Measurements from ENCODE around the gene NDRG4.

Gene NDRG4

GRCh38 chr16:58513874-58514273, 13.9 kb downstream of the NDRG4 start:
- Histone ChIP-seq H3K27ac (ENCODE audit: low read depth, low read length) (no peak overlapping the region), H3K9me3 (ENCODE audit: insufficient read depth, low read depth, low read length) (no peaks in the 10 kb centered on the region), H3K4me1 (ENCODE audit: insufficient read depth, low read length) (peaks cover 7% of the 10 kb centered on the region; the same call in 1 of the 2 replicates), H3K4me3 (ENCODE audit: low read length) (0 out of 2 replicates have a peak overlapping the region, but pooled peaks have one; percentile 66), H3K27me3 (ENCODE audit: insufficient read depth, low read length) (no peaks in the 10 kb centered on the region), H3K9ac (ENCODE audit: low read depth, low read length) (no peak overlapping the region), H3K36me3 (ENCODE audit: insufficient read depth, low read length) (peaks cover 30% of the 10 kb centered on the region)
- 90% methylated on average over 3 of the region's 3 CpGs for WGBS

- H3K4me1 ChIP-seq (ENCODE audit: insufficient read depth, low read length): peaks cover 7% of the 10 kb centered on the region; the same call in 1 of the 2 replicates
- H3K36me3 ChIP-seq (ENCODE audit: insufficient read depth, low read length): peaks cover 44% of the 10 kb centered on the region
- H3K27ac ChIP-seq (ENCODE audit: low read depth, low read length): peak within 1 kb of the TSS; percentile 76
- H3K9me3 ChIP-seq (ENCODE audit: insufficient read depth, low read depth, low read length): no peaks in the 10 kb centered on the region
- under 1% methylated on average over 80 of the region's 80 CpGs for WGBS
- H3K4me3 ChIP-seq (ENCODE audit: low read length): peak within 1 kb of the TSS; percentile 66
- no peaks in the 10 kb centered on the region for H3K27me3 ChIP-seq (ENCODE audit: insufficient read depth, low read length)
- H3K9ac ChIP-seq (ENCODE audit: low read depth, low read length): peak within 1 kb of the TSS; percentile 87
Observed at GRCh38 chr16:58515125-58515870, 15.4 kb downstream of the NDRG4 start, which contains the start of gene SETD6. Gene SETD6, plus strand, starts transcription at chr16:58515517. Its CDS starts 21 bp downstream, at chr16:58515538.

GRCh38 chr16:58515871-58516767, 16.2 kb downstream of the NDRG4 start:
- Histone ChIP-seq H3K36me3 (ENCODE audit: insufficient read depth, low read length) (peaks cover 48% of the 10 kb centered on the region), H3K9me3 (ENCODE audit: insufficient read depth, low read depth, low read length) (no peaks in the 10 kb centered on the region), H3K9ac (ENCODE audit: low read depth, low read length) (peak overlapping the region; percentile 87), H3K4me1 (ENCODE audit: insufficient read depth, low read length) (peaks cover 7% of the 10 kb centered on the region; the same call in 1 of the 2 replicates), H3K27me3 (ENCODE audit: insufficient read depth, low read length) (no peaks in the 10 kb centered on the region), H3K27ac (ENCODE audit: low read depth, low read length) (peak overlapping the region; percentile 76), H3K4me3 (ENCODE audit: low read length) (peak overlapping the region; percentile 66)
- WGBS: 12% methylated on average over 65 of the region's 66 CpGs

- 0 out of 2 replicates have a peak overlapping the region, but pooled peaks have one; percentile 76 for H3K9ac ChIP-seq (ENCODE audit: low read depth, low read length)
Observed at GRCh38 chr16:58516768-58517107, 16.8 kb downstream of the NDRG4 start.

GRCh38 chr16:58518083-58518979, 18.4 kb downstream of the NDRG4 start:
- Histone ChIP-seq H3K9ac (ENCODE audit: low read depth, low read length) (no peak overlapping the region), H3K36me3 (ENCODE audit: insufficient read depth, low read length) (peaks cover 70% of the 10 kb centered on the region), H3K9me3 (ENCODE audit: insufficient read depth, low read depth, low read length) (no peaks in the 10 kb centered on the region), H3K27ac (ENCODE audit: low read depth, low read length) (no peak overlapping the region), H3K27me3 (ENCODE audit: insufficient read depth, low read length) (no peaks in the 10 kb centered on the region), H3K4me3 (ENCODE audit: low read length) (no peak overlapping the region), H3K4me1 (ENCODE audit: insufficient read depth, low read length) (peaks cover 7% of the 10 kb centered on the region; the same call in 1 of the 2 replicates)
- 93% methylated on average over 8 of the region's 8 CpGs for WGBS

More at GRCh38 chr16:58516768-58517107, 16.8 kb downstream of the NDRG4 start:
- 94% methylated on average over 3 of the region's 4 CpGs for WGBS
- Histone ChIP-seq H3K27ac (ENCODE audit: low read depth, low read length) (peak overlapping the region; percentile 41; the same call in 1 of the 2 replicates), H3K27me3 (ENCODE audit: insufficient read depth, low read length) (no peaks in the 10 kb centered on the region), H3K4me1 (ENCODE audit: insufficient read depth, low read length) (peaks cover 7% of the 10 kb centered on the region; the same call in 1 of the 2 replicates), H3K36me3 (ENCODE audit: insufficient read depth, low read length) (peaks cover 54% of the 10 kb centered on the region), H3K9me3 (ENCODE audit: insufficient read depth, low read depth, low read length) (no peaks in the 10 kb centered on the region), H3K4me3 (ENCODE audit: low read length) (peak overlapping the region; percentile 66)

GRCh38 chr16:58518980-58519368, 19.0 kb downstream of the NDRG4 start:
- H3K9me3 ChIP-seq (ENCODE audit: insufficient read depth, low read depth, low read length): no peaks in the 10 kb centered on the region
- H3K4me1 ChIP-seq (ENCODE audit: insufficient read depth, low read length): peaks cover 7% of the 10 kb centered on the region; the same call in 1 of the 2 replicates
- no peaks in the 10 kb centered on the region for H3K27me3 ChIP-seq (ENCODE audit: insufficient read depth, low read length)
- H3K27ac ChIP-seq (ENCODE audit: low read depth, low read length): no peak overlapping the region
- WGBS: 100% methylated on average over 1 of the region's 1 CpG
- no peak overlapping the region for H3K9ac ChIP-seq (ENCODE audit: low read depth, low read length)
- H3K36me3 ChIP-seq (ENCODE audit: insufficient read depth, low read length): peaks cover 76% of the 10 kb centered on the region
- H3K4me3 ChIP-seq (ENCODE audit: low read length): no peak overlapping the region

GRCh38 chr16:58519707-58520106, 19.8 kb downstream of the NDRG4 start:
- Histone ChIP-seq H3K9me3 (ENCODE audit: insufficient read depth, low read depth, low read length) (no peaks in the 10 kb centered on the region), H3K9ac (ENCODE audit: low read depth, low read length) (no peak overlapping the region), H3K27ac (ENCODE audit: low read depth, low read length) (no peak overlapping the region), H3K4me1 (ENCODE audit: insufficient read depth, low read length) (peaks cover 7% of the 10 kb centered on the region; the same call in 1 of the 2 replicates), H3K4me3 (ENCODE audit: low read length) (no peak overlapping the region), H3K36me3 (ENCODE audit: insufficient read depth, low read length) (peaks cover 84% of the 10 kb centered on the region), H3K27me3 (ENCODE audit: insufficient read depth, low read length) (no peaks in the 10 kb centered on the region)

- H3K36me3 ChIP-seq (ENCODE audit: insufficient read depth, low read length): peaks cover 95% of the 10 kb centered on the region
- 89% methylated on average over 4 of the region's 5 CpGs for WGBS
Observed at GRCh38 chr16:58530179-58530578, 30.2 kb downstream of the NDRG4 start.

GRCh38 chr16:58532414-58532813, 32.5 kb downstream of the NDRG4 start:
- WGBS: 96% methylated on average over 3 of the region's 3 CpGs
- Histone ChIP-seq H3K9me3 (ENCODE audit: insufficient read depth, low read depth, low read length) (no peaks in the 10 kb centered on the region), H3K36me3 (ENCODE audit: insufficient read depth, low read length) (peaks cover 99% of the 10 kb centered on the region), H3K4me1 (ENCODE audit: insufficient read depth, low read length) (no peaks in the 10 kb centered on the region), H3K27ac (ENCODE audit: low read depth, low read length) (no peak overlapping the region), H3K27me3 (ENCODE audit: insufficient read depth, low read length) (no peaks in the 10 kb centered on the region), H3K4me3 (ENCODE audit: low read length) (no peak overlapping the region), H3K9ac (ENCODE audit: low read depth, low read length) (no peak overlapping the region)

More at GRCh38 chr16:58530179-58530578, 30.2 kb downstream of the NDRG4 start:
- Histone ChIP-seq H3K27ac (ENCODE audit: low read depth, low read length) (no peak overlapping the region), H3K27me3 (ENCODE audit: insufficient read depth, low read length) (no peaks in the 10 kb centered on the region), H3K9me3 (ENCODE audit: insufficient read depth, low read depth, low read length) (no peaks in the 10 kb centered on the region), H3K9ac (ENCODE audit: low read depth, low read length) (no peak overlapping the region), H3K4me1 (ENCODE audit: insufficient read depth, low read length) (no peaks in the 10 kb centered on the region), H3K4me3 (ENCODE audit: low read length) (no peak overlapping the region)

GRCh38 chr16:58533751-58534470, 34.0 kb downstream of the NDRG4 start:
- H3K9ac ChIP-seq (ENCODE audit: low read depth, low read length): no peak overlapping the region
- H3K27ac ChIP-seq (ENCODE audit: low read depth, low read length): no peak overlapping the region
- no peak overlapping the region for H3K4me3 ChIP-seq (ENCODE audit: low read length)
- no peaks in the 10 kb centered on the region for H3K9me3 ChIP-seq (ENCODE audit: insufficient read depth, low read depth, low read length)
- 96% methylated on average over 14 of the region's 14 CpGs for WGBS
- peaks cover 99% of the 10 kb centered on the region for H3K36me3 ChIP-seq (ENCODE audit: insufficient read depth, low read length)
- H3K4me1 ChIP-seq (ENCODE audit: insufficient read depth, low read length): no peaks in the 10 kb centered on the region
- H3K27me3 ChIP-seq (ENCODE audit: insufficient read depth, low read length): no peaks in the 10 kb centered on the region

Measured in HUES64 (cell line).